ENCODE data around the gene PCNX3. TPM values are rescaled to one million over a fixed set of nuclear protein-coding genes. Genes with fewer than 3 reads are reported as not detected.
A peak's percentile ranks its signal among the peaks of the same experiment; 100 is the strongest.

The PCNX3 gene
- polyA plus RNA-seq, 1 experiment, result 9.7 TPM

- DNase-seq (ENCODE audit: low read depth, low spot score), result no peak
- Histone ChIP-seq H3K27ac (ENCODE audit: low read depth, low read length) (peak overlapping the region; percentile 39), H3K4me3 (ENCODE audit: low read depth, low read length) (peak overlapping the region; percentile 58), H3K27me3 (ENCODE audit: control insufficient read depth, insufficient read depth, low read length) (no peaks in the 10 kb centered on the region), H3K9me3 (ENCODE audit: control insufficient read depth, insufficient read depth, low read length) (peaks cover 4% of the 10 kb centered on the region; the same call in 1 of the 2 replicates)
- POLR2A ChIA-PET, result interaction anchor here (1.2 kb wide), 1 partner anchor 40 kb away, joined by 5 read pairs; the partner anchor contains the start of gene PCNX3
- CTCF ChIA-PET, result interaction anchor here (1.5 to 2.3 kb wide), 2 partner anchors 19 to 34 kb away, joined by 7 to 8 read pairs; no protein-coding TSS in a partner anchor
- TF ChIP-seq CTCF (IDR thresholded peaks at IDR 0.05; ENCODE audit: low read depth, low read length), result no peak
Observed at GRCh38 chr11:65574811-65575567, 40.6 kb upstream of the PCNX3 start.

- ChIA-PET CTCF (interaction anchor here (1.5 to 2.3 kb wide), 2 partner anchors 18 to 35 kb away, joined by 7 to 8 read pairs; no protein-coding TSS in a partner anchor), POLR2A (interaction anchor here (0.6 to 1.2 kb wide), 3 partner anchors 31 to 144 kb away, joined by 3 to 5 read pairs (median 3); partner anchors contain the start of gene PCNX3)
- Histone ChIP-seq H3K4me3 (ENCODE audit: low read depth, low read length) (peak within 1 kb of the TSS; percentile 65), H3K27ac (ENCODE audit: low read depth, low read length) (peak within 1 kb of the TSS; percentile 39), H3K9me3 (ENCODE audit: control insufficient read depth, insufficient read depth, low read length) (no peaks in the 10 kb centered on the region; the same call in 1 of the 2 replicates), H3K27me3 (ENCODE audit: control insufficient read depth, insufficient read depth, low read length) (no peaks in the 10 kb centered on the region)
- no peak for TF ChIP-seq CTCF (IDR thresholded peaks at IDR 0.05; ENCODE audit: low read depth, low read length)
- no peak for DNase-seq (ENCODE audit: low read depth, low spot score)
Observed at GRCh38 chr11:65575568-65576231, 39.9 kb upstream of the PCNX3 start, which contains the start of gene EHBP1L1. Gene EHBP1L1 (plus strand): TSS chr11:65576053. CDS start chr11:65576303, 250 bp downstream.

- H3K27ac ChIP-seq (ENCODE audit: low read depth, low read length), result peak overlapping the region; percentile 21
- no peak for DNase-seq (ENCODE audit: low read depth, low spot score)
- no peak for TF ChIP-seq CTCF (IDR thresholded peaks at IDR 0.05; ENCODE audit: low read depth, low read length)
- ChIA-PET CTCF (interaction anchor here (0.6 to 2.3 kb wide), 3 partner anchors 18 to 271 kb away, joined by 3 to 17 read pairs (median 8); no protein-coding TSS in a partner anchor), POLR2A (interaction anchor here (0.6 to 1.1 kb wide), 4 partner anchors 17 to 143 kb away, joined by 3 to 5 read pairs (median 3); no protein-coding TSS in a partner anchor)
- H3K4me3 ChIP-seq (ENCODE audit: low read depth, low read length), result peak overlapping the region; percentile 65
- H3K9me3 ChIP-seq (ENCODE audit: control insufficient read depth, insufficient read depth, low read length), result no peaks in the 10 kb centered on the region
- no peaks in the 10 kb centered on the region for H3K27me3 ChIP-seq (ENCODE audit: control insufficient read depth, insufficient read depth, low read length)
Observed at GRCh38 chr11:65576232-65576866, 39.2 kb upstream of the PCNX3 start.

- ChIA-PET CTCF (interaction anchor here (0.6 to 2.3 kb wide), 3 partner anchors 17 to 270 kb away, joined by 3 to 17 read pairs (median 8); no protein-coding TSS in a partner anchor), POLR2A (interaction anchor here (0.6 to 1.2 kb wide), 5 partner anchors 17 to 75 kb away, joined by 3 to 5 read pairs (median 3); partner anchors contain the start of gene KCNK7)
- no peak for TF ChIP-seq CTCF (IDR thresholded peaks at IDR 0.05; ENCODE audit: low read depth, low read length)
- Histone ChIP-seq H3K9me3 (ENCODE audit: control insufficient read depth, insufficient read depth, low read length) (no peaks in the 10 kb centered on the region), H3K27me3 (ENCODE audit: control insufficient read depth, insufficient read depth, low read length) (no peaks in the 10 kb centered on the region), H3K4me3 (ENCODE audit: low read depth, low read length) (peak overlapping the region; percentile 65), H3K27ac (ENCODE audit: low read depth, low read length) (peak overlapping the region; percentile 47)
- DNase-seq (ENCODE audit: low read depth, low spot score), result no peak
Observed at GRCh38 chr11:65576867-65577755, 38.5 kb upstream of the PCNX3 start.

Measured in AG04450 (cell line).